ENCODE data around the gene RMND5B.
"Not testable (repeated sequence)": the region's sequence is repeated elsewhere in the genome, so short reads cannot be mapped to it uniquely, and the experiment has no call there.

RMND5B gene

DNA sequence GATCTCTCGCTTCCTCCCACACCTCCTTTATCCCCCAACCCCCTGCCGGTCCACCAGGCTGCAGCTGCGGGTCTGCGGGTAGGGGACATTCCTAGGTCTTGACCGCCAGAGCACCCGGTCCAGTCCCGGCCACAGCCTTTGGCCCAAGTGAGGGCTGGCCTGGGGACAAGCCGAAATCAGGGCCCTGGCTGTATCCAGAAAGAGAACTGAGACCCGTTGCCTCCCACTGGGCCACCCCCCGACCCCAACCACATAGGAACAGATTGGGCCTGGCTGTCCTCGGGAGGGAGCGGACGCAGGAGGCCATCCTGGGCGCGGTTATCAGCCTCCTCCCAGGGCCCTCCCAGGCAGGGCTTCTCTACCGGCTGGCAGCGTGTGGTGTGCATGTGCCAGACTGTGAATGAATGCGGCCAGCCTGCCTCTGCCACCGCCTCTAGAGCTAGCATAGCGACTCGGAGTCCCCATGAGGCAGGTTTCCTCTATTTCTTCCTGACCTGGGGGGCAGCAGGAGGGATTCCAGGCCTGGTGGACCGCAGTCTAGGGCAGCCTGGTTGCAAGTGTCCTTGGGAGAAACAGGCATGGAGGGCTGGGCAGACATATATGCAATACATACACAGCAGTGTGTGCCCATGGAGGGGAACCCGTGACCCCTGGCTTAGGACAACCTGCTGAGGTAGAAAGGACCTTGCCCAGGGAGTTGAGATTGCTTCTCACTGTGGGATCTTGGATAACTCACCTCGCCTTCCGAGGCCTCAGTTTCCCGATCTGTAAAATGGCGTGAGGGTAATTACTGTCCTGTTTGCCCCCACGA, 16.3 kb upstream of the RMND5B start:
- no peak for DNase-seq

DNA sequence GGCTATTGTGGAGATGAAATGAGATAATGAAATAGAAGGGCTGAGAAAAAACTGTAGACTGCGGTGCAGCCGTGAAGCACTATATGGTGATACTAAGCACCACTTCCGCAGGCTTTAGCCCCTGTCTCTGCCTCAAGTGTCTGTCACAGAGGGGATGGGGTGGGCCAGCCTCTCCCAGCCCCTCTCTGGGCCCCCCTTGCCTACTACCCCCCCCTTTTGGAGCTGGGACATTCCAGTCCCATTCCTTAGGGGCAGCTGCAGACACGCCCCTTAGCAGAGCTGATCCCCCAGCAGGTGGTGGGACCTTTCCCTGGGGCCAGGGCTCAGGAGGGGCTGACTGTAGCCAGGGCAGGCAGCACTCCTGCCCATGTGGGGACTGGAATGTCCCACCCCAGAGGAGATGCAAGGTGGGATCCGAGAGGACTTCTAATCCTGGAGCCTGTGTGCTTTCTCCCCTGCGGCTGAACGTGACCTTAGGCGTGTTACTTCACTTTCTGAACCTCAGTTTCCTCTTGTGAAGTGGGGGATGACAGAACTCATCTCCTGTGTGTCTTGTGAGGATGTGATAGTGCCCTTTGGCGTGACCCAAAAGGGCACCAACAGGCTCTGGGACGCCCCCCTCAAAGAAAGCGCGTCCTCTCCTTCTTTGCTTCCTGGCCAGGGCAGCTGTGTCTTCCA, 15.5 kb upstream of the RMND5B start:
- no peak for DNase-seq

DNA sequence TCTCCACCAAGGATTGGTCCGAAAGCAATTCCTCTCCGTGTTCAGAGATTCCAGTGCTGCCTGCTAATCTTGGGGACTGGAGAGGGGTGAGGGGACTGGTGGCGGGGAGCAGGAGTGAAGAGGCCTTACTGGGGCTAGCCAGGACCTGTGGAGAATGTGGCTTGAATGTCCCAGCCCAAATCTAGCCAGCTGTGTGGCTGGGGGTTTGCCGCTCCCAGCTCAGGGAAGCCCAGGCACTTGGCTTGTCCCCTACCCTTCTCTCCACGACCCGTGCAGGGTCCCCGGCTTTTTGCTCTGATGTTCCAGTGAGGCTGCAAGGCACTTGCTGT, 15.0 kb upstream of the RMND5B start:
- DNase-seq, result no peak

DNA sequence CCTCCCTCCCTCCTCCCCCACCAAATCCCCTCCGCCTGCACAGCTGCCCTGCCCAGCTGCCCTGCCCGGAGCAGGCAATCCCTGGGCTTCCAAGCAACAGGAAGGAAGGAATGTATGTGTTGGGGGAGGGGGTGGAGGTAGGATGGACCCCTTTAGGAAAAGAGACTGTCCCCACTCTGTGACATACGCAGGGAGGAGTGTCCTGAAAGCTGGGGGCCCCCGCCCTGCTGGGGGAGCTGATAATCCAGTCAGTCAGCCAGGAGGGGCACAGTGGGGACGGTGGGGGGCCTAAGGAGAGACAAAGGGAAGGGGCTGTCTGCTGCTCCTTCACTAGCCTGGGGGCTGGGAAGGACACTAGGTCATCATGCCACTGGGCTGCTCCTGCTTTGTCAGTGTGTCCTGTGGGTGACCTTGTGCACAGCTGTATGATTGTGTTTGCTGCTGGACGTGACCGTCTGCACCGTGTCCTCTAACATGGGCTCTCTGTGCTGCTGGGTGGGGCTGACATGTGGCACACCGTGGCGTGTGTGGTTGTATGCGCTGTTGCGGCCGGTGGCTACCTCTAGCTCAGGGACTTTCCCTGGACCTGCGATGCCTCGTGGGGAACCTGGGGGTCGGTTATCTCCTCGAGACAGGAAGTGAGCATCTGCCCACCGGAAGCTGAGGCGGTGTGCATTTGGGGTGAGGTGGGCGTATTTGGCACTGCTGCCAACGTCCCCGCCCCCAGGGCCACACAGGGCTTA, 14.5 kb upstream of the RMND5B start:
- no peak for DNase-seq

DNA sequence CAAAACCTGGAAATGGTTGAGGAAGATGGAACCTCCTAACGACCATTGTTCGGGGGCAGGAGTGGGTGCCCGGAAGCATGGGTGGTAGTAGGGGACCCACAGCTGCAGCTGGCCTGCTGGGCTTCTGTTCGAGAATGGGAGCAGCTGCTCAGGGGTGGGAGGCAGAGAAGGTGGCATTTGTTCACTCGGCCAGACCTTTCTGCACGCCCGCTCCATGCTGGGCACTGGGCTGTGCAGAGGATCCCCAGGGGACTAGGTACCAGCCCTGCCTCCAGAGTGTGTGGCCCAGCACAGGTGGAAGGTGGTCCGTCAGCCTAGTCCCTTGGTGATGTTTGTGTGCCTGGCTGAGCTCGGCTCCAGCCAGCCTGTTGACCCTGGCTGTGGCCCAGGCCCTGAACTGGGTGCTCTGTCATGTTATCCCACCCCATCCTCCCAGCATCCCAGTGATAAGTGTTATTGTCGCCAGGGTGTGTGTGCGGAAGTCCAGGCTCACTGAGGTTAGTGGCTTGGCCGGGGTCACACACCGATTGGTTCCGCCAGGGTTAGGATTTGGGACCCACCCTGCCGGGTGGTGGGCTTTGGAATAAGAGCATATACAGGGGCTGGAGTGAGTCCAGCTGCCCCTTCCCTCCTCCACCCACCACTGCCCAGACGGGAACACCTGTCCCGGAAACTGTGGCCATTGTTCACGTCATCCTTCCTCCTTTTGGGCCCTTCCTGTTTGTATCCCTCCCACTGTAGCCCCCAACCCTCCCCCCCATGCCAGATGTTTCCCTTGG, 12.7 kb upstream of the RMND5B start:
- no peak for DNase-seq

DNA sequence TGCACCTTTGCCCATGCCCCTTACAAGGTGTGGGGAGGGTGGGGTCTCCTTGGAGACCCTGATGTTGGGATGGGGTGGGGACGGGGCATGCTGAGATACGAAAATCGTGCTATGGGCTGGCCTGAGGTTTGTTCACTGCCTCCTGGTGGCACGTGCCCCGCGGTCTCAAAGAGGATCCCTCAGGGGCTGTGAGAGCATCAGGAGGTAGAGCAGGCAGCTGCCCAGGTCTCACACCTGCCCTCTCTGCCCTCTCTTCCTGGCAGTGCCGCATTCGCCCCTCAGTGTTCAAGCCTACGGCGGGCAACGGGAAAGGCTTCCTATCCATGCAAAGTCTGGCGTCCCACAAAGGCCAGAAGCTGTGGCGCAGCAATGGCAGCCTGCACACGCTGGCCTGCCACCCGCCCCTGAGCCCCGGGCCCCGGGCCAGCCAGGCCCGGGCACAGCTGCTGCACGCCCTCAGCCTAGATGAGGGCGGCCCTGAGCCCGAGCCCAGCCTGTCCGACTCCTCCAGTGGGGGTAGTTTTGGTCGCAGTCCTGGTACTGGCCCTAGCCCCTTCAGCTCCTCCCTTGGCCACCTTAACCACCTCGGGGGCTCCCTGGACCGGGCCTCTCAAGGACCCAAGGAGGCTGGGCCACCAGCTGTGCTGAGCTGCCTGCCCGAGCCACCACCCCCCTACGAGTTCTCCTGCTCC, 10.8 kb upstream of the RMND5B start:
- DNase-seq, result no peak

DNA sequence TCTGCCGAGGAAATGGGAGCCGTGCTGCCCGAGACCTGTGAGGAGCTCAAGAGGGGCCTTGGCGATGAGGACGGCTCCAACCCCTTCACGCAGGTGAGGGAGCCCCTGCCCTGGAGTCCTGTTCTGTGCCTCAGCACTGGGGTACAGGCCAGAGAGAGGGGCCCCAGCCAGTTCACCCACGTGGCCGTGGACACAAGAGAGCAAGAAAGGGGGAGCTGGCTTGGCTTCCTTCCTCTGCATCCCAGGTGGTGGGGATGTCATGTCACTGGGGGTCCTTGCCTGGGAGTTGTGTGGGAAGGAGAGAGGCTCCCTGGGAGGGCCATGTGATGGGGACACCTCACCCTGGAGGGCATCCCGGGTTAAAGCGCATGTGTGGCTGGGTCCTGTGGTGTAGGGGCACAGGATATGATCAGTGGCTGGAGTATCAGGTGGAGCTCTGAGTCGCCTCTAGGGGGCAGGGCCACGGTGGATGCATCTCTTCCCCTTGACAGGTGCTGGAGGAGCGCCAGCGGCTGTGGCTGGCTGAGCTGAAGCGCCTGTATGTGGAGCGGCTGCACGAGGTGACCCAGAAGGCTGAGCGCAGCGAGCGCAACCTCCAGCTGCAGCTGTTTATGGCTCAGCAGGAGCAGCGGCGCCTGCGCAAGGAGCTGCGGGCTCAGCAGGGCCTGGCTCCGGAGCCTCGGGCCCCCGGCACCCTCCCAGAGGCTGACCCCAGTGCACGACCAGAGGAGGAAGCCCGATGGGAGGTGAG, 10.0 kb upstream of the RMND5B start:
- DNase-seq, result peak; percentile 86

DNA sequence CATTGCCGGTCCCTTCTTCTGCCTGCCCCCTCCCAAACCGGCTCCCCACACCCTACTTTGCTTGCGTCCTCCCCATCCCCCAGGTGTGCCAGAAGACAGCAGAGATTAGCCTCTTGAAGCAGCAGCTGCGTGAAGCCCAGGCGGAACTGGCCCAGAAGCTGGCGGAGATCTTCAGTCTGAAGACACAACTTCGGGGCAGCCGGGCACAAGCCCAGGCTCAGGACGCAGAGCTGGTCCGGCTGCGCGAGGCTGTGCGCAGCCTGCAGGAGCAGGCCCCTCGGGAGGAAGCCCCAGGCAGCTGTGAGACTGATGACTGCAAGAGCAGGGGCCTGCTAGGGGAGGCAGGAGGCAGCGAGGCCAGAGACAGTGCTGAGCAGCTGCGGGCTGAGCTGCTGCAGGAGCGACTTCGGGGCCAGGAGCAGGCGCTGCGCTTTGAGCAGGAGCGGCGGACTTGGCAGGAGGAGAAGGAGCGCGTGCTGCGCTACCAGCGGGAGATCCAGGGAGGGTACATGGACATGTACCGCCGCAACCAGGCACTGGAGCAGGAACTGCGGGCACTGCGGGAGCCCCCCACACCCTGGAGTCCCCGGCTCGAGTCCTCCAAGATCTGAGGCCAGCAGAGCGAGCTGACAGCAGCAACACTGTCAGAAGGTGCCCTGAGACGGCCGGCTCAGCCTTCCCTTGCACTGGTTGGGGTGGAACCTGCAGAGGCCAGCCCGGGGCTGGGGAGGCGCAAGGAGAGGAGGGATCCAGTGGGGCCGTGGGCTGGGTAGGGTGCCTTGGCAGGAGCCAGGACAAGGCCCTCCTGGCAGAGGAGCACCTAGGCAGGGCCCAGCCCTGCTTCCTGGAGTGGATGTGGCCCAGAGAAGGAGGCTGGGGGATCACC, 9.2 kb upstream of the RMND5B start:
- DNase-seq, result no peak

DNA sequence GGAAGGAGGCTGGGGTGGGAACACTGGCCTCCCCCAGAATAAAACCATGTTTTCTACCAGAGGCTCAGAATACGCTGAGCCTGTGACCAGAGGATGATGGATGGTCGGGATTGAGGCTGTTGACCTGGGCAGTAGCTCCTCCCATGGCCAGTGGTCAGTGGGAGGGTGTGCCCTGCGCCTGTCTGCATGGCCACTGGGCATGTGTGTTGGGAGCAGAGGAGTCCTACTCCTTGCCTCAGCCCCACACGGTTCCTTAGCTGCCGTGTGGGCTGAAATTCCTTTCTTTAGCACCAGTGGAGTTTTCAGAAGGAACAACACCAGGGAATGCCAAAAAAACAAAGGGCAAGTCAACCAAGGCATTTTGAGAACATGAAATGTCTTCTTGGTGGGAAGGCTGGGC, 8.5 kb upstream of the RMND5B start:
- DNase-seq, result no peak

DNA sequence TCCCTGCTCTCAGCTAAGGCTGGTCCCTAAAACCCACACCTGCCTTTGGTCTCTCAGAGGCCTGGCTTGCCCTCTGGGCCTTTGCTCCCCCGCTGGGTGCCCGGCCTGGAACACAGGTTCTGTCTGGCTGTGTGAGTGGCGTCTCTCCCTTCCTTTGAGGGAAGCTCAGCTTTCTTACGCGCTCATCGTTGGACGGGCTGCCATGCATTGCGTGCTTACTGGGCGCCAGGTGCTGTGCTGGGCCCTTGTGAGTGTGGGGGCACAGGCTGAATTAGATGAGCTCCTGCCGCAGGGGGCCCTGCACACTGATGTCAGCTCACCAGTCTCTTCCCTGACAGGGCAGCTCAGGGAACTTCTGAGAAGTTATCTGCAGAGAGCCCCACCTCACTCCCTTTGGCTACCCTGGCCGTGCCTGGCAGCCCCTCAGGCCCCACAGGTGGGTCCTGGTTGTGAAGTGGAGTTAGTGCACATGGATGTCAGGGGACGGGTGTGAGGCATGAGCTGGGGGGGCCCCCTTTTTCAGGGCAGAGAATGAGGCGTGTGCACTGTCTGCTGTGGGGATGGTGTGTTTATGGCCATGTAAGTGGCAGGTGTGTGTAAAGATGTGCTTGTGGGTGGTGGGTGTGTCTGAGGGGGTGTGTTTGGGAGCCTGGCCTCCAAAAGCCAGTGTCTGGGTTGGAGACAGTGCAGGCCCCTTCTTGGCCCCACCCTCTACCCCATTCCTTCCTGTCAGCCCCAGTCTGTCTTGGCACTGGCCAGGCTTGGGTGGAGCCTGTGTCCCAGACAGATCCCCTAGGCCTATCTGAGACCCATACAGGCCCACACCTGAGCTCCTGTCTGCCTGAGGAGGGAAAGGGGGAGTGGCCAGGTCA, 7.5 kb upstream of the RMND5B start:
- DNase-seq, result no peak

DNA sequence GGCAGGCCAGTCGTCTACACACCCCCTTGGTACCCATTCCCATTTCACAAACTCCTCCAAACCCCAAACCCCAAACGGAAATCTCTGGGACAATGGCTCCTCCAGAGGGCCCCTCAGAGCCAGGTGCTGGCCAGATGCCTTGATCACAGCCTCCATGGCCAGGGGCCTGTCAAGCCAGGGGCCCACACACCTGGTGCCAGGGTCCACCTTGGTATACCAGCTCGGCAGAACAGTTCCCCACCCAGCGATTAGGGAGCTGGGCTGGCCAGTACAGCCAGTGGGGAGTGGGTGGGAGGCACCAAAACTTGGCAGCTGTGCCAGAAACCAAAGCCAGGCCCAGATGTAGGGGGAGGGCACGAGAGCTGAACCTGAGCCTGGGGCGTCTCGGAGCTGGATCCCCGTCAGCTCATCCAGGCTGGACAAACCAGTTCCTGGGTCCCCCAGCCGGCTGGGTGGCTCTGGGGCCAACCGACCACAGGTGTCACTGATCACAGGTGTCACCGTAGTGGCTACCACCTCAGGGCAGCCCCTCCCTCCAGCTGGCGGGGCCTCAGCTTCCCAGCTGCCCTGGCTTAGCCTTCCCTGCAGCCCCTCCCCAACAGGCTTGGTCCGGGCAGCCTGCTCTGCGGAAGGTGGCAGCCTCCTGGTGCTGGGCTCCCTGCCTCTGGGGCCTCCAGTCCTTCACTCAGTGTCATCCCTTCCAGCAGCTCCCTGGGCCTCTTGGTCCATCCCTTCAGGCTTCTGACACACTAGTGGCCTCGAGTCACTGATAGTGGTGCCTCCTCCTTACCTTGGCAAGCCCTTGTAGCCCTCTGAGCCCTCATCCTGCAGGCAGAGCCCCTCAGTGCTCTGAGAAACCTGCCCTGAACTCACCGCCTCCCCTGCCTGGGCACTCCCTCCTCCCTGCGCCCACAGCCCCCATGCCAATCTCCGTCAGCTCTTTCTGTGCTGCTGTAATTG, 6.6 kb upstream of the RMND5B start:
- no peak for DNase-seq

DNA sequence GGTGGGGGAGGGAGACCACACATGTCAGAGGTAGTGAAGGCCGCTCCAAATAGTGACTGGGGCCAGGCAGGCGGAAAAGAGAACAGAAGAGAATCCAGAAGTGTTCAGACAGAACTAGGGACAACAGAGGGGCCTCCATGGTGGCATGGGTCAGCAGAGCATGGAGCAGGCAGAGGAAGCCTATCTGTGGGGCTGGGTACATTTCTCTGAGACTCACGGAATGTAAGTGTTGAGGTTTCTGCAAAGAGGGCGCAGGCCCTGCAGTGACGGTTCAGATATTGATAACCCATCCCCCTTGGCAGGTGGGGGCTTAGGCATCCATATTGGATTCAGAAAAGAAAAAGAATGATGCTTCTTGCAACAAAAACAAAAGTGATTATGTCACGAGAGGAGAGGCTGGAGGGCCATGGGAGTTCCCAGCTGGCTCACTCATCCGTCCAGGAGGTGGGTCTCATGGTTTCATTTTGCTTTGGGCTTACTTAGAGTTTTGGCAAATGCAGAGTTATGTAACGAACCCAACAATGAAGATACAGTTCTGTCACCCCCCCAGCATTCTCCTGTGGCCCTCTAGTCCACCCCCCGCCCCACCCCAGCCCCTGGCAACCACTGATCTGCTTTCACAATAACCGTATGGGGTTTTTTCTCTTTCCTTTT, 5.4 kb upstream of the RMND5B start:
- no peak for DNase-seq

DNA sequence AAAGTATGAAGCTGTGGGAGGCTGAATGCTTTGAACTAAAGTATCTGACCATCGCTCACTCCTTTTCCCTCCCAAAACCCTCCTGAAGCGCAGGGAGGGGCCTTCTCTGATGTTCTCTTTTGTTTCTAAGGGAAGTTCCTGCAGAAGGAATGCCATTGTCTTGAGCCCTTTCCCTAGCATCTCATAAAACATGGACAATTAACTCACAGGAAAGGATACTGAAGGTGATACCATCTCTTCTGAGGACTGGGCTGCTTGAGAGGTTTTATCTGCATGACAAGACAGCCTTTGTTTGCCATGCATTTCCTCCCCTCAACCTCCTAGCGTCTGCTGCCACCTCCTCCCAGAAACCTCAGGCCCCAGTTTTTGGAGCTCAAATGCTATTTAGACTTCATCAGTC, 4.3 kb upstream of the RMND5B start:
- no peak for DNase-seq

DNA sequence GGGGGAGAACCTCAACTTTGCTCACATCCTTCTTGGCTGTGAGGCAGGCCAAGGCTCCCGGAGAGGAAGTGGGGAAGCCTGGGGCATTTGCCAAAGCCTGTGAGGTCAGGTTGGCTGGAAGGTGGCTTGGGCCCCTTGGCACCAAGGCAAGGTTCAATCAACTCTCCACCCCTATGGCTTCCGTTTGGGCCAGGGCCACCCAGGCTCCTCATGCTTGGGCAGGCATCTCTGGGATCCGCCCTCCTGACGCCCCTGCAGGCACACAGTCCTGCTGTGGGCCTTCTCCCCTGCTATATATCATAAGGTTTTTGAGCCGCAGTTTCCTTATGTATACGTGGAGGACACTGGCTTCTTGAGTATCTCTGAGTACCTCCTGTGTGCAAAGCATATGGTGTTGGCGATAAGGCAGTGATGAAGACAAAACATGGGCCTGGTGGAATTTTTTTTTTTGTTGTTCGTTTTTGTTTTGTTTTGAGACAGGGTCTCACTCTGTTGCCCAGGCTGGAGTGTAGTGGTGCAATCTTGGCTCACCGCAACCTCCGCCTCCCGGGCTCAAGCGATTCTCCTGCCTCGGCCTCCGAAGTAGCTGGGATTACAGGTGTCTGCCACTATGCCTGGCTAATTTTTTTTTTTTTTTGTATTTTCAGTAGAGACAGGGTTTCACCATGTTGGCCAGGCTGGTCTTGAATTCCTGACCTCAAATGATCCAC, 3.4 kb upstream of the RMND5B start:
- not testable (repeated sequence) for DNase-seq

DNA sequence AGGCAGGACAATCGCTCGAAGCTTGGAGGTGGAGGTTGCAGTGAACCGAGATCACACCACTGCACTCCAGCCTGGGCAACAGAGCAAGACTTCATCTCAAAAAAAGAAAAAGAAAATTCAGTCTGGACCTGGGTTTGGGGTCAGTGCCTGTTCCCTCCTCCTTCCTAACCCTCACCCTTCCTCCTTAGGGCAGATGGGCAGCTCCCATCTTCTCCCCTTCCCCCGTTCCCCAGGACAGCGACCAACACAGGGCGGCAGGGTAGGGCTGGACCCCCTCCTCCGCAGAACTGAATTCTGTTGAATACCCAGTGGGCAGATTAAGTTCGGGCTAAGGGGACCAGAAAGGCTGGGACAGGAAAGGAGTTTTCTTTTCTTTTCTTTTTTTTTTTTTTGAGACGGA, 1.5 kb upstream of the RMND5B start:
- DNase-seq, result no peak

DNA sequence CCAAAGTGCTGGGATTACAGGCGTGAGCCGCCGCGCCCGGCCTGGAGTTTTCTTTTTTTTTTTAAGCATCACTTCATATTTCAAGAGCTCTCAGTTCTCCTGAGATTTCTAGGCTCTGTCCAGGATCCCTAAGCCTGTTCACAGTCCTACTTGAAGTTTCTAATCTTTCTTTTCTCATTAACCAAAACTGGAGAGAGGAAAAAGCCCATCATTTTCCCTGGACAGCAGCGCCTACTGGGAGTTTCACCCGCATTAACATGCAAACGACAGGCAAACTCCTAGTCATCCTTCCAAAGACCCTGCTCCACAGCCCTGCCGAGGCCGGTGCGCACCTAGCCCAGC, 609 bp upstream of the RMND5B start:
- not testable (repeated sequence) for DNase-seq

DNA sequence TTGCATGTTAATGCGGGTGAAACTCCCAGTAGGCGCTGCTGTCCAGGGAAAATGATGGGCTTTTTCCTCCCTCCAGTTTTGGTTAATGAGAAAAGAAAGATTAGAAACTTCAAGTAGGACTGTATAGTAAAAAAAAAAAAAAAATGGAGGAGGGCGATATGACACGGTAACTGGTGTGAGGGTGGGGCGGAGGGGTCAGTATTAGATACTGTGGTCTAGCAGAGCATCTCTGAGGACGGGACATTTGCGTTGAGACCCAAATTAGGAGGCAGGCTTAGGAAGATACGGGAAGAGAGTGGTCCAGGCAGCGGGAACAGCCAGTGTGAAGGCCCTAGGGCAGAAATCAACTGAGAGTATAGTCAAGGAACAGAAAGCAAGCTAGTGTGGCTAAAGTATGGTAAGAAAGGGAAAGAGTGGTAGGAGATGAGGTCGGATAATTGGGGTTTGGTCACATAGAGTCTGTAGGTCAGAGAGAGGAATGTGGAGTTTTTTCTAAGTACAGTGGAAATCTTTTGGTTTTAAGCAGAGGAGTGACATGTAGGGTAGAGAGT, 707 bp downstream of the RMND5B start:
- DNase-seq, result no peak
